ENCODE data around the gene PRIMPOL. TPM values are rescaled to one million over a fixed set of nuclear protein-coding genes. Genes with fewer than 3 reads are reported as not detected.
"Not testable (repeated sequence)": the region's sequence is repeated elsewhere in the genome, so short reads cannot be mapped to it uniquely, and the experiment has no call there.

PRIMPOL gene
- polyA plus RNA-seq, 5 donors: 38.9 to 54.2 (median 45.5) TPM

DNA sequence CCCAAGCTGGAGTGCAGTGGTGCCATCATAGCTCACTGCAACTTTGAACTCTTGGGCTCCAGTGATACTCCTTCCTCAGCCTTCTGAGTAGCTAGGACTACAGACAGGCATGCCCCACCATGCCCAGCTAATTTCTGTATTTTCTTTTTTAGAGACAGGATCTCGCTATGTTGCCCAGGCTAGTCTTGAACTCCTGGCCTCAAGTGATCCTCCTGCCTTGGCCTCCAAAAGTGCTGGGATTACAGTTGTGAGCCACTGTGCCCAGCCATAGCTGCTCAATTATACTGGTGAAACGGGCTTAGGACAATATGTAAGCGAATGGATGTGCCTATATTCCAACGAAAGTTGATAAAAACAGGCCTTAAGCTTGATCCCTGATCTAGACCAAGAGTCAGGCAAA, 13.4 kb upstream of the PRIMPOL start:
- DNase-seq: no peak

DNA sequence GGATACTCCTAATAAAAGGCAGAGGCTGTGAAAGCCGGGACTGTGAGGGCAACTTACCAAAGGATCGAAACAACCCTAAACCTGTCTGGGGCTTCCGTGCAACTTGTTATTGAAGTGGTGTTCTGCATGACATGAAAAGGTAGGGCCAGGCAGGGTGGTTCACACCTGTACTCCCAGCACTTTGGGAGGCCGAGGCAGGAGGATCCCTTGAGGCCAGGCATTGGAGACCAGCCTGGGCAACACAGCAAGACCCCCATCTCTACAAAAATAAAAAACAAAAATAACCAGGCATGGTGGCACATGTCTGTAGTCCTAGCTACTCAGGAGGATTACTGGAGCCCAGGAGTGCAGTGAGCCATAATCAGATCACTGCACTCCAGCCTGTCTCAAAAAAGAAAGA, 12.6 kb upstream of the PRIMPOL start:
- no peak for DNase-seq

DNA sequence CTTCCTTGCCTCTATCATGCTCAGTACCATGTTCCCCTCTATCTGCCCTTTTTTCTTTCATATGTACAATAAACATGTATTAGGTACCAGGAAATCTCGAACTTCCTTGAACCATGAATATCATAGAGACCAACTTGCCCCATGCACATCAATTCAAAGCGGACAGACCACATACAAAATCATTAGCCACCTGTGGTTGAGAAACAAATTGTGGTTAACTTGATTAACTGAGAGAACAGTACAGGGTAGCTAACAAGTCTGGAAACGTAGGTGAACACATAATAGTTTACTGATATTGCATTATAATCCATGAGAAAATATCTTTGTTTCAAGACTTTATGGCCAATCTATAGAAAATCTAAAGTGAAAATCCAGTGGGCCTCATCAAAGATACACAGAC, 8.5 kb upstream of the PRIMPOL start:
- no peak for DNase-seq

DNA sequence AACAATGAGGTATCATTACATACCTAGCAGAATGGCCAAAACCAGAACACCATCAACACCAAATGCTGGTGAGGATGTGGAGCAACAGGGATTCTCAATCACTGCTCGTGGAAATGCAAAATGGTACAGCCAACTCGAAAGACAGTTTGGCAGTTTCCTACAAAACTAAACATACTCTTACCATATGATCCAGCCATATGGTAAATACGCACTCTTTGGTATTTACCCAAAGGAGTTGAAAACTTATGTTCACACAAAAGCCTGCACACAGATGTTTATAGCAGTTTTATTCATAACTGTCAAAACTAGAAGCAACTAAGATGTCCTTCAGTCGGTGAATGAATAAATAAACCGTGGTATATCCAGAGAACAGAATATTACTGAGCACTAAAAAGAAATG, 8.1 kb upstream of the PRIMPOL start:
- DNase-seq: no peak

DNA sequence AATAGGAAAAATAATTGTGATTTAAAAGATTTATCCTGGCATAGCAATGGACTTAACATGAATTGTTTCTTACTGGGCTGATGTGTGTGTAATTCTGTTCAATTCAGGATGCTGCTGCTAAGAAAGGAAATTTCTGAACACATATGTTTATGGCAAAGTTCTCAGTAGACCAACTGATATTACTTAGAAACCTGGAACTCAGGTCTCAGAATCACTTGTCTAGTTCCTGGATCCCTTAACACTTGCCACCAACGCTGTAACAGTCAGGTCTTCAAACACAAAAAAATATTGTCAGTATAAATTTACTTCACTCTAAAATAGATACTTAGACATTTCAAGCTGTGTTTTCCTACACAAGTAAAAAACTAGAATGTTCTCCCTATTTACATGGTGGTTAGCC, 5.8 kb upstream of the PRIMPOL start:
- DNase-seq: no peak

DNA sequence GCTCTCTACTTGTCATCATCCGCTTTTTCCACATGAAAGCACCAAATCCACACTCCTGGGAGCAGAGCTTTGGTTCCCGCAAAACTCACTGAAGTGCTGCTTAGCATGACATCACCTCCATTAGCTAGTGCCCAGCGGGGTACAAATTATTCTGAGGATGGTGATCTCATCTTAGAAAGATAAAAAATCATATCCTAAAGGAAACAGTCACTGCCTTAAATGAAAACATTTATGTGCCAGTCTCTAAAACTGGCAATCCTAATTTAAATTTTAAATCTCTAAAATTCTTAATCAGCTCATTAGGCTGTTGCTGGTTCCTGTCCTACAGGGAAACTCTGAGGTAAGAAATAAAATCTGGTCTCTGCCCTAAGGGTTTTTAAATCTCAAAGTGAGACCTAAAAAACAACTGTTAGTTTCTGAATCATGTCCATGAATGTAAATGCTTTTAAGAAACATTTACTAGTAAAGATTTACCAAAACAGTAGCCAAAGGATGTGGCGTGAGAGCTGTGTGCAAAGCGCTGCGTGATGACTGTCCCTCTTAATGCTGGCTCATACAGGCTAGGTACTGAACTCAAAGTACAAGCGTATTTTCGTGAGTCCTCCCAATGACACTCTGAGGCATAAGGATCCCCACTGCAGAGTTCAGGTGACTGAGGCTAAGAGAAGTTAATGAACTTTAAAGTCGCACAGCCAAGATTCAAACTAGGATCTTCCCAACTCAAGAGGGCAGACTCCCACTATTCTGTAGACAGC, 4.8 kb upstream of the PRIMPOL start:
- no peak for DNase-seq

DNA sequence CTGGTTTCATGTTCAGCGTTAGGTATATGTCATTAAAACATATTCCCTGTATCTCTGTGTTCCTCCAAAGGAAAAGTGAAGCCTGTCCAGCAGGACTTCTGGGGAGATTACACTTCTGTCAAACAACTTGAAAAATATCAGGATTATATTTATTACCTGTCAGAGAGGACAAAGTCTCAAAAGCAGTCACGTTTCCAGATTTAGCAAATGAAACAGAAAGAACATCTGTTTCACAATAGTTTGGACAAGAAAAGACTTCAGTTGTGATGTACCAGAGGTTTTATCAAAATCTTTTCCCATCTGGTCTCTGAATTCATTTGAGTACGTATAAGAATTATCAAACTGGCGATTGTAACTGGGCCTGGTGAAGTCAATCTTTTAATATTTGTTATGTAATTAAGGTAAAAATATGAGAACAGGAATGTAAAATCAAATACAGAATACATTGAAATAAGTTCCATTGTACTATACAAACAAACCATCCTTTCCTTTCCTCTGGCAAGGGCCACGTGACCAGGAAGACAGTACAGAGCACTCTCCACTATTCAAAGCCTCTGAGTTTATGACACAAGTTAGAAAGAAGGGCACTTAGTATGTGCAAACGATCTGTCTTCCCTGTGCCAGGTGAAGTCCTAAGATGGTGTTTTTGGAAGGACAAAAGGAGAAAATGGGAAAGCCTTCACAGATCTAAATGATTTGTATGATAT, 3.5 kb upstream of the PRIMPOL start:
- no peak for DNase-seq

DNA sequence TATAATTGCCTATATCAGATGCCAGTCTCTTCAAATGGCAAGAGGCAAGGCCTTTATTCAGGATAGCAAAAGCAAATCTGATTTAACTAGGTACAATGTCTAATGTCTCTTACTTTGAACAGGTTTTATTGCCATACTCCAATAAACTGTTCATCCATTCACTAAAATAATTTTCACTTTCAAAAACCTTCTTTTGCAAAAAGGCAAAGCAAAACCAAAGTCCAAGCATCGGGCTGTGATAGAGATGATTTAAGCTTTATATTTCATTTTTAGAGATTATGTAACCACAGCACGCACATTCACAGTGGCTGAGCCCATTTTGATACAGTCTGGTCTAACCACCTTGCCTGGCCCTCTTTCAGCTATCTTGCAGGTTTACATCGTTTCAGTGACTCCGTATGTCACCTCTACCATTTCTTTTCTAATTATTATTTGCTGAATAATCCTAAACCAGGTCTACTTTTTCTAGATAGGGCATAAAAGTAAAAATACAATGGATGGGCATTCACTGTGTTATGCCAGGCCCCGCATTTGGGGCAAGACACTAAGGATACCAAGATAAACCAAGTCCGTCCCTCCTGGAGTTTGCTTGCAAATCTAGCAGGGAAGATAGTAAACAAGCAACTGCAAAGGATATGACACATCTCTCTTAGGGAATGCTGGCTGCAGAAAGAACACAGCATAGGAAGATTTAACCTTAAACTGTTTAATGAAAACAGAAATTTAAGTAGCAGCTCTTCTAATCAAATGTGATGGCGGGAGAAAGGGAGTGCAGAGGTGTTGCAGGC, 2.1 kb upstream of the PRIMPOL start:
- DNase-seq: no peak

DNA sequence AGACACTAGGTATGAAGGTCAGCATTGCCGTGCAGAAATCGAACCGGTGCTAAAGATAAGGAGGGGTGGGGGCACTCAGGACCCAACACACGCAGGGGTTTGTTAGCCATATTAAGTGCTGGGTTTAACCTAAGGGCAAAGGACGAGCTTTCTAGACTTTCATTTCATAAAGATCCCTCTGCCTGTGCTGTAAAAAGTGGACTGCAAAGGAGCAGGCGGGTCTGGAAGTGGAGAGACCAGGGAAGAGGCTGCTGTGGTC, 1.6 kb upstream of the PRIMPOL start:
- DNase-seq: no peak

DNA sequence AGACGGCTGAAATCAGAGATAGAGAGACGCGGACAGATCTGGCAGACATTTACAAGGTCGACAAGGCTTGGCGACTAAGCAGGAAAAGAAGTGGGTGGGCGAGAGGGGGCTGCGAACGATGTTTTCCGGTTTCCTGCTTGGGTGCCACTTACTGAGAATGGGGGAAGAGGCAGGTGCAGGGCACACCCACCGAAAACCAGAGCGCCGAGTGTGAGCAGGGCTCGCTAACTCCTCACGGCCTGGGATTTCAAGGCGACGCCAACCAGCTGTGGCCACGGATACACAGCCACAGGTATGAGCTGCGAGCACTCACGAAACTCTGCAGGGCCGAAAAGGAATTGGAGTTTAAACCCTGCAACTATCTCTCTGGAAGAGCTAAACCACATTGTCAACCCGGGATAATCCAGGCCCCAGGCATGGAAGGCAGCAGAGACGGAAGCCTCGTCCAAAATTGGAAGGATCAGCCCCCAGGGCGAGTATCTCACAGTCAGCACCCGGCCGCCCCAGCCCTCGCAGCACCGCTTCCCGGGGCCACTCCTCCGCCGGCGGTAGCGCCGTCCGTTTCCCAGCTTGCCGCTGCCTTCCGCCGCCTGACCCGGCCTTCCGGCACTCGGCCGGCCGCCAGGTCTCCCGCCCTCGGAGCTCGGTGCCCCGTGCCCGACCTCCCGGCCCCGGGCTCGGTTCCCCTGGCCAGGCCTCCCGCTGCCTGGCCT, 1.1 kb upstream of the PRIMPOL start:
- DNase-seq: peak; percentile 47 to 57

DNA sequence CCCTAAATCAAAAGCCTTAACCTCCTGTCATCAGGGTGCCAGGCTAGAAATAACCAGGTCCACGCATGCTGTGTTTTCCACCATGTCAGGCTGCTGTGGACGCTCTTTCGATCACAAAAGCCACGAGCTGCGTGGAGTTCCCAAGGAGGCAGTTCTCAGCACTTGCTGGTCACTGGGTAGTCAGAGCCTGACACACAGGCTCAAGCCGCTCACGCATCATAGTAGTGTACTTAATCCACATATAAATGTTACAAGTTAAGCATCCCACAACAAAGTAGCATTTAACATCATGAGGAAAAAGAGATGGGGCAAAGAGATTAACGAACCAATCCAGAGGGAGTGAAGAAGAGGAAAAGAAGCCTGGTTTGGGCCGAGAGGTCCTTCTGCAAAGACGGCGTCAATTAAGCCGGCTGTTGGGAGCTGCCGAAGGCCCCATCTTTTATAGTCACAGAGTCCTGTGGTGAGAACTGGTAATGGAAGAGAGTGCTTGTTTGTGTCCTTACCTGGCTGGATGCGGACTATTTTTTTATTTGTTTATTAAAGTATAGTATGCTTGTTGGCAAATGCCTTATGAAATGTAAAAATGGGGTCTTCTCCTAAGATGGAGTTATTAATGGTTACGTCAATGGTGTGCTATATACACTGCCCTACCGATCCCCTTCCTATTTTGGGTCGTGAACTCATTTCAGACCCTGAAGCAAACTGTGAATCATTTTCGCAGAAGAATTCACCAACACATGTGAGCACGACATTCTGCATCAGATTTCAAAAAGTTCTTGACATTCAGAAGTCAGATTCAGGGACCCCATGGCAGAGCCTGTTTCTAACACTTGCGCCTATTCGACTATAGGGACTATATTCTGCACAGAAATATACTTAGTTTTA, 675 bp downstream of the PRIMPOL start:
- peak in 1 of 2 donors; percentile 28 for DNase-seq

DNA sequence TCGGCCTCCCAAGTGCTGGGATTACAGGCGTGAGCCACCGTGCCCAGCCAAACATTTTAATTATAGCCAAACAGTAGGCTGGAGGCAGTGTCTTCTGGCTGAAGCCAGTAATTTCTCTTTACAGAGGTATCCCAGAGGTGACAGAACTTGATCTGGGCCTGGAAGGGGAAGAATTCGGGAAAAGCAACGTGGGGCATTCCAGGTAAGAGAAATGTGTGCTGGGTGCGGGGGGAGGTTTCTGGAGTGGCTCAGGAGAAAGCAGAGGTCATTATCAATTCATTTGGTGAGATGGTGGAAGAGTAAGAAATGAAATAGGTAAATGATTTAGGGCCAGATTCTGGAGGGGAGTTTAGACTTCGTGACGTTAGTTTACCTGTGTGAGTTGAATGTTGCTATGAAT, 2.4 kb downstream of the PRIMPOL start:
- no peak for DNase-seq

DNA sequence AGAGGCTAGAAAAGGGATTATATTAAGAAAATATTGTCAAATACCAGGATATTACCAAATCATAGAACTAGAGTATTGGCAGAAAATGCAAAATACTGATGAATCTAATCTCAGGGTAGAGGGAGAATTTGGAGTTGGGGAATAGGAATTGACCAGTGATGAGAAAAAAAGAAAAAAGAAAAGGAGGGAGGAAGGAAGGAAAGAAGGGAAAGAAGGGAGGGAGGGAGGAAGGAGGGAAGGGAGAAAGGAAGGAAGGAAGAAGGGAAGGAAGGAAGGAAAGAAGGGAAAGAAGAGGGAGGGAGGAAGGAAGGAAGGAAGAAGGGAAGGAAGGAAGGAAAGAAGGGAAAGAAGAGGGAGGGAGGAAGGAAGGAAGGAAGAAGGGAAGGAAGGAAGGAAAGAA, 3.1 kb downstream of the PRIMPOL start:
- DNase-seq: not testable (repeated sequence)

DNA sequence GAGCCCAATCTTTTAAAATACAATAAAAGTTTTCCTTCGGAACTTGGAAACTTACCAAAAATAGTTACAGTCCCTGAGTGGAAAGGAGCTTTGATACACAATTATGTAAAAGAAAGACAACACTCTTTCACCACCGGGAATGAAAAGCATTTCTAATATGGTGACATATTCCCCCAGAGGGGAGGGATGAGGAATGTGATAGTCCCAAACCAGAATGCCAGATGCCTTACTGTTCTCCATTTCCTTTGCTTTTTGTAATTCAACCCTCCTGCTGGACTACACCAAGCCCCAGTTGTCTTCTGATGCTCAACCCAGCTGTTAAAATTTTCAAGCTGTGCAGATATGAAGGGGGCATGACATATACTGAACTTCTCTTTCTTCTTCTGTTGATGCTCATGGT, 4.1 kb downstream of the PRIMPOL start:
- no peak for DNase-seq

DNA sequence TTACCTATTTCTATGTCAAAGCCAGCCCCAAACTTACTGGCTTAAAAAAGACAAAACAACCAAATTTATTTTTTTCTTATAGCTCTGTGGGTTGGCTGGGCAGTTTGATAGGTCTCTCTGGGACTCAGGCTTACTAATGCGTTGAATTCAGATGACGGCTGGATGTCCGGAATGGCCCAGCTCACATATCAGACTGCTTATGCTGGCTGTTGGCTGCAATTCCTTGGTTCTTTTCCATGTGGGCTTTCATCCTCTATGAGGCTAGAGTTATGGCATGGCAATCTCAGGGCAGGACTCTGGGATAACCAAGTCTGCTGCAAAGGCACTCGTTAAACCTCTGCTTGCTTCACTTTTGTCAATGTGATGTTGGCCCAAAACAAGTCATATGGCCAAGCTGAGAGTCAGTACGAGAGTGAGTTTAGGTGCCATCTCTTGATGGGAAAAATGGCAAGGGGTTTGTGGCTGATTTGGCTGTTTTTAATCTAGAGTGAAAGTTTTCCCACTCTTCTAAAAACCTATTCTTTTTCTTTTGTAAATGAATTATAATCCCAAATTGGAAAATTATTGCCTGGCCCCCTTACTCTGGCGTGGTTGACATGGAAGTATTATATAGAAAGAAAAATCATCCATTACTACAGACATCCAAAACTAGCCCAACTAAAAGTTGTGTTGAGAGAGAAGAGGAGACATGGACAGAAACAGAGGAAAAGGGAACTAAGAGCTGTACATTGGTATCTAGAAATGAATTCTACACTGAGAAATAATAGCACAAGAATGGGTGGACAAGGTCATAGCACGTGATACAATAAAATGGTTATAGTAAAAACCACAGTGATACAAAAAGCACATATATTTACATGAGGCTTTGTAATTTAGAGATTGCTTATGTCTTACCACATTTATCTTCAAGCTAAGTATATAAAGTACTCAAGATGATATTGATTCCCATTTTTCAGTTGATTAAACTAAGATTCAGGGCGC, 6.6 kb downstream of the PRIMPOL start:
- DNase-seq: no peak

DNA sequence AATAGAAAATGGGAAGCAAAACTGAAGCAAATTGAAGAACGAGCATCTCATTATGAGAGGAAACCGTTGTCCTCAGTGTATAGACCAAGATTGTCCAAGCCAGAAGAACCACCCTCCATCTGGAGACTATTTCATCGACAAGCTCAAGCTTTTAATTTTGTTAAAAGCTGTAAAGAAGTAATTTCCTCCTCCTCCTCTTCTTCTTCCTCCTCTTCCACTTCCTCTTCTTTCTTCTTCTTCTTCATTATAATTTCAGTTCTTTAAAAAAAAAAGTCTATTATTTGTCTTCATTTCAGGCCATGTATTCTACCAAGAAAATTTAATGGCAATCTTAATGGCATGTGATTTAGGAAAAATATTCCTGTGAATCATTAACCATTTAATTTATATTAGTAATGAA, 7.6 kb downstream of the PRIMPOL start:
- DNase-seq: no peak

DNA sequence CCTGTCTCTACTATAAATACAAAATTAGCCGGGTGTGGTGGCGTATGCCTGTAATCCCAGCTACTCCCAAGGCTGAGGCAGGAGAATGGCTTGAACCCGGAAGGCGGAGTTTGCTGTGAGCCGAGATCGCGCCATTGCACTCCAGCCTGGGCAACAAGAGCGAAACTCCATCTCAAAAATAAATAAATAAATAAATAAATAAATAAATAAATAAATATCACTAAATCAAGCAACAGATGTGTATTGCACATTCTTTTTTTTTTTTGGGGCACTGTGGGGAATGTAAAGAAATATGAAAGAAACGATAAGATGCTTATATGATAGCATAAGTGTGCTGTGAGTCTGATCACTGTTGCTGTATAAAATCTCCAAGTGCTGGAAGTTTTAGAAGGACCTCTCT, 8.3 kb downstream of the PRIMPOL start:
- not testable (repeated sequence) for DNase-seq

DNA sequence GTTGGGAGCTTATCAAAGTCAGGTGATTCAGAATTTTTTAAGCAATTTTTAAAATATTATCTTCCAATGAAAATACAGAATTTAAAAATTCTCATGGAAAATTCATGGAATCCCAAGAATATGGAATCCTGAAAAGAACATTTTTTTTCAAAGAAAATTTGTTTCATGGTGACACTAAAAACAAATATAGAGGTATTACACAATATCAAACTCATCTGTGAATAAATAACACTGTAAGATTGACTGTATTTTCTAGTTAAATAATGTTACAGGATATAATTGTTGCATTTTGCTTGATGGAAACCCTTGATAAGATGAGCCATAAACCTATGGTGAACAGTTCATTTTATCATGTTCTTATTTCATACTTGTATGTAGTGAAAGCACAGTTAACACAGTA, 11.4 kb downstream of the PRIMPOL start:
- no peak for DNase-seq

DNA sequence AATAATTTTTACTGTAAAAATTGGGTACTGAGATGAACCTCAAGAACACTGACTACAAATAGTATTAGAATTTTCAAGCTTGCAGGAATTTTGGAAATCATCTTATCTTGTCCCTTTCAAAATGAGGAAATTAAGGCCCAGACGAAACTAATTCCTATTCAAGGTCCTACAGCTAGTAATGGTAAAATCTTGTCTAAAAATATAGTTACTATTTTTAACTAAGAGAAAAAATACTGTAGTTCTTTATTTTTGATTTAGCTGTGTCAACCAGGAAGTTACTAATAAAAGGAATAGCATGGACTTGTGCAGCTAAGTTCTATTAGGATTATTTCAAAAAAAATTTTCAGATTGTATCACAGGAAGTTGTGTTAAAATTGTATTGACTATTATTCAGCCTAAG, 12.7 kb downstream of the PRIMPOL start:
- DNase-seq: no peak

All from right lung (tissue), 5 donors.